ENCODE results near the gene LRP1B.

DNA sequence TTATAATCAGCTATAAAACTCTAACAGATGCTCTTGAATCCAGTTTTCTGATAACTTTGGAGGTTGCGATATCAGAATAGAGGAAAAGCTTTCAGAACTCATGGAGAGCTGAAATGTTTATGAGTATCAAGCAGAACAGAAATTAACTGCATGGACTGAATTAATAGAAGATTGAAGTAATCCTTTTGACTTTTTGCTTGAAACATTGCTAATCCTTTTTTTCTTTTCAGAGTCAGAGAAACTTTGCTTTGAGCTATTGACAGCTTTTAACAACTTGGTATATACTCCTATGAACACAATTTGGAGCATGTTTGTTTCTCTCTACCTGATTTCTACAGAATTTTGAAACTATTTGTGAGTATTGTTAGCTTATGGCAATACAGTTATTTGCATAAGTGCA is 1254.8 kb downstream of the LRP1B start:
- TF ChIP-seq EZH2 (IDR thresholded peaks at IDR 0.05; ENCODE audit: insufficient read depth, poor library complexity, severe bottlenecking) (no peak), EZH2phosphoT487 (IDR thresholded peaks at IDR 0.05; ENCODE audit: insufficient read depth, low read depth) (no peak)
